ENCODE results near the gene ZNF30.

- no peak for TF ChIP-seq EZH2 (IDR thresholded peaks at IDR 0.05; ENCODE audit: borderline replicate concordance)
- no peak for TF ChIP-seq CTCF (IDR thresholded peaks at IDR 0.05; ENCODE audit: poor library complexity)
- no peak for TF ChIP-seq EZH2phosphoT487 (IDR thresholded peaks at IDR 0.05; ENCODE audit: low read depth, severe bottlenecking, unreplicated experiment)
Measured at GRCh38 chr19:34943861-34944573, 17.3 kb downstream of the ZNF30 start.
